GM18499 (cell line): ENCODE results near the gene U2AF1L4.
"Not testable (repeated sequence)": the region's sequence is repeated elsewhere in the genome, so short reads cannot be mapped to it uniquely, and the experiment has no call there.

Experiments used
- ATAC-seq: cut with Tn5 transposase; IDR thresholded peaks from one replicate; pipeline ENCODE4 v1.9.1; 2021; ENCODE audit warnings: moderate number of reproducible peaks; ENCODE audit not compliant: insufficient read depth, unreplicated experiment

Gene U2AF1L4

DNA sequence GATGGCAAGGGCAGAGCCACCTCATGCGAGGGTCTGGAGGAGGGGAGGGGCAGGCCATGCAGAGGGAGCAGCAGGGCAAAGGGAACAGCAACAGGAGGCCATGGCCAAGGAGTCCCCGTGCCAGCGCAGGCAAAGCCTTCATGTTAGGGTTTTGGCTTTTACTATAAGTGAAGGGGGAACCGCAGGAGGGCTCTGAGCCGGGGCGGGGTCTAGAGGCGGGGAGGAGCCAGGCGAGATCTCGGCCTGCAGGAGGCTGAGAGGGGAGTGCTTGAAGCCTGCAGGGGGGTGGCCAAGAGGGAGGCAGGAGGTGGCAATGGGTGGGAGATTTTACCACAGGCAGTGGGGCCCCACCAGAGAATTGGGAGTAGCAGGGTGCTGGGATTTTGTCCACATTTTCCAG, 36.4 kb upstream of the U2AF1L4 start:
- ATAC-seq: no peak

GRCh38 chr19:35780717-35781116, 35.5 kb upstream of the U2AF1L4 start:
- ATAC-seq: no peak

DNA sequence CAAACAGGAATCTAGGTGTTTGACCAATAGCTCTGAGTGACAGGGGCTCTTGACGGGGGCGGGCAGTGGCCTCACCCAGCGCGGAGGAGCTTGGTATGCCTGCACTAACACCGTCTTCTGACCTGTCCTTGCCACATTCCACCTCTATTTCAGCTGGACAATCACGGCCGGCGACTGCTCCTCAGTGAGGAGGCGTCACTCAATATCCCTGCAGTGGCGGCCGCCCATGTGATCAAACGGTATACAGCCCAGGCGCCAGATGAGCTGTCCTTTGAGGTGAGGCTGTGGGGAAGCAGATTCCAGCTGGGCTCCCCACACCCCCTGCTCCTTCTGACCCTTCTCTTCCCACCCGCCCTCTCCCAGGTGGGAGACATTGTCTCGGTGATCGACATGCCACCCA, 34.8 kb upstream of the U2AF1L4 start:
- ATAC-seq: no peak

DNA sequence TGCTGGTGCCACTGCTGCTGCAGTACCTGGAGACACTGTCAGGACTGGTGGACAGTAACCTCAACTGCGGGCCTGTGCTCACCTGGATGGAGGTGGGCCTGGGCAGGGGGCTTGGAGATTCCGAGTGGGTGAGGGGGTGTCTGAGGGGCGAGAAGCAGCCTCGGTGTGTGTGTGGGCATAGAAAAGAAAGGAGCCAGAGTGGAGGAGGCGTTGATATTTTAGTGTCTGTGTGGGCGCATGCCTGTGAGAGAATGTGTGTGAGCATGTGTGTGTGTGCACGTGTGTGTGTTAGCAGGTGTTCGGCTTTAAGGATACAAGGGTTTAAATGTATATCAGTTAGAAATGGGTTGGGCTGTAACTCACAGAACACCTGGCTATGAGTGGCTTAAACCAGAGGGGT, 33.8 kb upstream of the U2AF1L4 start:
- ATAC-seq: no peak

DNA sequence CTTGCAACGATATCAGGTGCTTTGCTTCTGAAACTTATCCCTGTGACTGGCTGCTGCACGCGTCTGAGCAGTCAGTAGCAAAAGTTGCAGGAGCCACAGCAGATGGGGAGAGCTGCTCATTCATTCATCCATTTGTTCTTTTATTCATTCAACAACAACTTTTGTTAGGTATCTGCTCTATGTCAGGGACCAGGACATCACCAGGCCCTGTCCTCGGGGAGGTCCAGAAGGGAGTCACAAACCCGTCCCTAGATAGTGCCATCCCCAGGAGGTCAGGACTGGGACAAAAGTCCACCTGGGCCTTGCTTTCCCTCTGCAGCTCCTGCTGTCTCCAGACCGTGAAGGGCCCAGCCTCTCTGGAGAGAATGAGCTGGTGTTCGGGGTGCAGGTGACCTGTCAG, 32.7 kb upstream of the U2AF1L4 start:
- no peak for ATAC-seq

DNA sequence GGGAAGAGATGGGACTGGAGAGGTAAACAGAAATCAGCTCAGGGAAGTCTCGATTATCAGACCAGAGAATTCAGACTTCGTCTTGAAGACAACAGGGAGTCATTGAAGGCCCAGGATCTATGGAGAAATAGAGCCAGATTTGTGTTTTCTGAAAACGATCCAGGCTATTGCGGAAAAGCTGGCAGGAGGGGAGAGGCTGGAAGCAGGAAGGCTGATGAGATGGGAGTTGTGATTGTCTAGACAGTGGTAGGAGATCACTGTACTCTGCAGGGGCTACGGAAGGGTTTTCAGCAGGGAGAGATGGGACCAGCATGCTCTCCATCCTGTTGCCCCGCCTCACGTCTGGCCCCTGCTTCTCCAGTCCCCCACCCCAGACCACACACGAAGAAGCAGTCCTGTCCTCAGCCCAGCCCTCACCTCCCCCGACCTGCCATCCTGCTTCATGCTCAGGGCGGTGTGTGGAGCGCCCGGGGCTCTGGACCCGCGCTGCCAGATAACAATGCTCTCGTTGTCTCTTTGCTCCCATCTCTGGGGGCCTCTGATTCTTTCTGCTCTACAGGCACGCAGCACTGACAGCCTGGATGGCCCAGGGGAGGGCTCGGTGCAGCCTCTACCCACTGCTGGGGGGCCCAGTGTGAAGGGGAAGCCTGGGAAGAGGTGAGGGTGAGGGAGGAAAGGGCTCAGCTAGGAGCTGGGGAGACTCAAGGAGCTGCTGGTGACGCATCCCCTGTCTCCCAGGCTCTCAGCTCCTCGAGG, 32.0 kb upstream of the U2AF1L4 start:
- ATAC-seq: no peak

DNA sequence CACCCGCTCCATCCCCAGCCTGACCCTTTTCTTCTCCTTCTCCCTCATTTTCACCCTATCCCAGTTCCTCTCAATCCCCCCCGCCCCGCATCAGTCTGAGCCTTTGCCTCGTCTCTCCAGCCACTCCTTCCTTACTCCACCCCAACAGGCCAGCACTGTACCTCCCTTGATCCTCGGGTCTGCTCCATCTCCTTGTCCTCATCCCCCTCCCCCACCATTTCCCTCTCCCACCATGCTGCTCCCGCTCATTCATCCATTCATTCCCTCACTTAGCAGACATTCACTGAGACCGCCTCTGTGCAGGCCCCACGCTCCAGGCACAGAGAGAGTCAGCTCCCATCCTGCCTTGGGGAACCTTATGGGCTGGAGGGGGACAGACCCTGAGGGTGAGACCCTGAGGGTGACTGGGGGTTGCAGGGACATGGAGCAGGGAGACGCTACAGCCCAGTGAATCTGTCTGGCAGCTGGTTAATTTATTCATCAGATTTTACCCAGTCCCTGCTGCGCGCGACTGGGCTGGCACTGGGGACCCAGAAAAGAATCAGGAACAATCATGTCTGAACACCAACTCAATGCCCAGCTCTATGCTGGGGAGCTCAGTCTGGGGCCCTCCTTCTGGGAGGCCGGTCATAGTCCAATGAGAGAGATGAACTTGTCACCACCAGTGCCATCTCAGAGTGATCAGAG, 31.0 kb upstream of the U2AF1L4 start:
- ATAC-seq: no peak

DNA sequence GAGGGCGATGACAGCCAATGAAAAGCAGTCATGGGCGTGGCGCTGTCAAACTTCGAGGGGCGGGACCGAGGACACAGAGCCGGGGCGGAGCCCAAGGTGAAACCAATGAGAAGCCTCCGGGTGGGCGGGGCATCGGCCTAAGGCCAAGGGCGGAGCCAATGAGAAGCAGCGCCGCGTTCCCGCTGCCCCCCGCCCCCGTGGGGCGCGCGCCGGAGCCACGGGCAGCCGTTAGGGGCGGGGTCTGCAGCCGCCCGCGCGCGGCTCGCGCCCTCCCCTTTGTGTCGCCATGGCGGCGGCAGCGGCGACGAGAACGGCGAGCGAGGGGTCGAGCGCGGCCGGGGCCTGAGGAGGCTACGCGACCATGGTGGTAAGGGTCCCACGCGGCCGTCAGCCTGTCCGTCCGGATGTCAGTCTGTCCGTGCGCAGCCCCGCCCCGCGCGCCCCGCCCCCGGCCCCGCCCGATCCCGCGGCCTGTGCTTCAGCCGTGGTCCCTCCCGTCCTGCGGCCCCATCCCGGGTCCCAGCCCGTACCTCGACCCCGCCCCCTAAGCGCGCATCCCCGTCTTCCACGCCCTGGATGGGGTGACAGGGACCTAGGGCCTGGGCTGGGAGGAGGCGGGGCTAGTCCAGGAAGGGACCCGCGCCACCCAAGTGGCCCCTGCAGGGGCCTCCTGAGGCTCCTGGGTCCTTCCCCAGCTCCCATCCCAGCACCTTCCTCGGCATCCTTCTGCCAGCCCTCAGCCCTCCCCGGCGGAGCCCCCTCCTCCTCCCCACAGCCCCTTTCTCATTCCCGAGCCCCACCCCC, 30.3 kb upstream of the U2AF1L4 start, which contains the start of gene ARHGAP33:
TSS of gene ARHGAP33 (plus strand) at position 267 of the 804 bp plus-strand sequence. CDS start at position 362, 95 bp downstream.
- peak; percentile 86 for ATAC-seq

DNA sequence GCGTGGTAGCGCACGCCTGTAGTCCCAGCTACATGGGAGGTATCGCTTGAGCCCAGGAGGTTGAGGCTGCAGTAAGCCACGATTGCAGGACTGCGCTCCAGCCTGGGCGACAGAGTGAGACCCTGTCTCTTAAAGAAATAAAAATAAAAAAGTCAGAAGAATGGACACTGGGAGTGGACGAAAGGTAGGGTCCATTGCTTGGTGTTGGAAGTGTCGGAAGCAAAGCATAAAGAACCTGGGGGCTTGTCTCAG, 29.8 kb upstream of the U2AF1L4 start:
- no peak for ATAC-seq

DNA sequence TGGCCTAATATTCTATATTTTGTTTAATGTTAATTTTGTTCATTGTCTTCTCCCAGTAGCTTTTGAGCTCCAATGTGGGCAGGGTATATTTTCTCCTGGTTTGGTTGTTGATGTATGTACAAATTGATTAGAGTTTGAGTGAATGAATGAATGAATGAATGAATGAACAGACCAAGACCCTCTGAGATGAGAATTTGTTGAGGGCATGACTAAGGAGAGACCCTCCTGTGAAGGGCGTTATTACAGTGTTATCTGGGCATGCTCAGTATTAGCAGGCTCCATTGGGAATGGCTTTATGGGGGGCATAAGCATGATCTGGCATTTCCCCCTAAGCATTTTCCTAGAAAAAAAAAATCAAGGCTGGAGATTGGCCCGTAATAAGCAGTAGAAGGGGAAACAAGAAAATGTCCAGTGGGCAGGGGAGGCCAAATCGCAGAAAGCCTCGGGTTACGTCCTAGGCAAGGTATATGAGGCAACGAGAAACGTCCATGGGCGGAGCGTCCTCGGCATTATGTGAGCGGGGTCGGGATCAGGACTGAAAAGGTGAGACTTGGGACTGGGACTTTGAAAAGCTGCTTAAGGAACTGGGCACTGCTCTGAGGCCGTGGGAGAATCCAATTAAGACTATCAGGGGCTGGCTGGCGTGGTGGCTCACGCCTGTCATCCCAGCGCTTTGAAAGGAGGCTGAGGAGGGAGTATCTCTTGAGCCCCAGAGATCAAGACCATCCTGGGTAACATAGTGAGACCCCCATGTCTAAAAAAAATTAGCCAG, 29.2 kb upstream of the U2AF1L4 start:
- no peak for ATAC-seq

GRCh38 chr19:35773020-35773806, 28.0 kb upstream of the U2AF1L4 start:
- no peak for ATAC-seq

DNA sequence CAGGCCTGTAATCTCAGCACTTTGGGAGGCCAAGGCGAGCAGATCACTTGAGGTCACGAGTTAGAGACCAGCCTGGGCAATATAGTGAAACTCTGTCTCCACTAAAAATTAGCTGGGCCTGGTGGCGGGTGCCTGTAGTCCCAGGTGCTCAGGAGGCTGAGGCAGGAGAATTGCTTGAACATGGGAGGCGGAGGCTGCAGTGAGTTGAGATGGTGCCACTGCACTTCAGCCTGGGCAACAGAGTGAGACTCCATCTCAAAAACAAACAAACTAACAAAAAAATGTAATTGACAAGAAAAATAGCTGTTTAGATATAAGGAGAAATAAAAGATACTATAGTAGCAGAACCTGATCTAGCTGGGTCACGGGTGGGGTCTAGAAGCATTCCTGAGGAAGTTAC, 27.1 kb upstream of the U2AF1L4 start:
- ATAC-seq: not testable (repeated sequence)

DNA sequence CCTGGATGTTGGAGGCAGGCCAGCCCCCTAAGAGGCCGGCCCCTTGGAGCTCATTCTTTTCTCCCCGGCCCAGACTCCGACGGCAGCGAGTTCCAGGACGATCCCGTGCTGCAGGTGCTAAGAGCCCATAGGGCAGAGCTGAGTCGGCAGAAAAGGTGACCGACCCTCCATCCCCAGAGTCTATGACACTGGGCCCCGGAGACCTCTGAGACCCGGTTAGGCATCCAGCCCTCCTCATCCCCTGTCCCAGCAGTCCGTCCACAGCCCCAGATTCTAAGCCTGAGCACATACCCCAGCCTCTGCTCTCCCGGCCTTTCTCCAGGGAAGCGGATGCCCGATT, 22.8 kb upstream of the U2AF1L4 start:
- no peak for ATAC-seq

- ATAC-seq: no peak
Observed at GRCh38 chr19:35767288-35768081, 22.3 kb upstream of the U2AF1L4 start.

DNA sequence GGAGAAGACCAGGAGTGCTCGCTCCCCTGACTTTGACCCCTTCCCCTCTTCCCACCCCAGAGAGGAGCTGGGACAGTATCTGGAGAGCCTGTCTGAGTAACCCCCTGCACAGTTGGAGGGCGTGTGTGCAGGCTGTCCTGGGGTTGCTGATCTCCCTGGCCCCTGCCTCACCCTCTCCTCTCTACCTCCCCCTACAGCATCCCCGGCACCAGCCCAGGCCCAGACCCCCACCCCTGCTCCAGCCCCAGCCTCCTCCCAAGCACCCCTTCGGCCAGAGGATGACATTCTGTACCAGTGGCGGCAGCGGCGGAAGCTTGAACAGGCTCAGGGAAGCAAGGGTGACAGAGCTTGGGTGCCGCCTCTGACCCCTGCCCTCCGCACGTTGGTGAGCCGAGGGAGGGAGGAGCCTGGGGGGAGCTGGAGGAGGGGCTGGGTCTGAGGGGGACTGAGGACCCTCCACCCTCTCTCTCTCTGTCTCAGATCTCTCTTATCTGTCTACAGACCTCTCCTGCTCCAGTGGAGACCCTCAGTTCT, 21.4 kb upstream of the U2AF1L4 start:
- ATAC-seq: no peak

DNA sequence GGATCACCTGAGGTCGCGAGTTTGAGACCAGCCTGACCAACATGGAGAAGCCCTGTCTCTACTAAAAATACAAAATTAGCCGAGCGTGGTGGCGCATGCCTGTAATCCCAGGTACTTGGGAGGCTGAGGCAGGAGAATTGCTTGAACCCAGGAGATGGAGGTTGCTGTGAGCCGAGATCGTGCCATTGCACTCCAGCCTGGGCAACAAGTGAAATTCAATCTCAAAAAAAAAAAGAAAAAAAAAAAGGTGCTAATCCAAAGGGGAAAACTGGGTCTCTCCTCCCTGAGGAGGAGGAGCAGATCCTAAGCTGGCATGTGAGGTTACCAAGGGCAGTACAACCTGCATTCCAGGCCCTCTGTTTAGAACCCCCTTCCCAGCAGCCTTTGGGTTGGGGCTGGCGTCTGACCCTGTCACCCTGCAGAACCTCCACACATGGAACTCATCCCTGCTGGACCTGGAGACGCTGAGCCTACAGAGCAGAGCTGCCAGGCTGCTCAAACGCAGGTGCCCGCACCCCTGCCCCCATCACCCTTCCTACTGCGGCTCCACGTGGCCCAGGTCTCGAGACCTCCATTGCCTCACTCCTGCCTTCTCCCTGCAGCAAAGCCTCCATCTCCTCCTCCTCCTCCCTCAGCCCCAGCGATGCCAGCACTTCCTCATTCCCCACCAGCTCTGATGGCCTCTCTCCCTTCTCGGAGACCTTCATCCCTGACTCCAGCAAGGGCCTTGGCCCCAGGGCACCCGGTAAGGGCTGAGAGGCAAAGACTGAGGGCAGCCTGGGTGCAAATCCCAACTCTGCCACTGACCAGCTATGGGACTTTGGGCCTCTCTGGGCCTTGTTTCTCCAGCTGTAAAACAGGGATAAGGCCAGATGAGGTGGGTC, 19.5 kb upstream of the U2AF1L4 start:
- ATAC-seq: no peak

DNA sequence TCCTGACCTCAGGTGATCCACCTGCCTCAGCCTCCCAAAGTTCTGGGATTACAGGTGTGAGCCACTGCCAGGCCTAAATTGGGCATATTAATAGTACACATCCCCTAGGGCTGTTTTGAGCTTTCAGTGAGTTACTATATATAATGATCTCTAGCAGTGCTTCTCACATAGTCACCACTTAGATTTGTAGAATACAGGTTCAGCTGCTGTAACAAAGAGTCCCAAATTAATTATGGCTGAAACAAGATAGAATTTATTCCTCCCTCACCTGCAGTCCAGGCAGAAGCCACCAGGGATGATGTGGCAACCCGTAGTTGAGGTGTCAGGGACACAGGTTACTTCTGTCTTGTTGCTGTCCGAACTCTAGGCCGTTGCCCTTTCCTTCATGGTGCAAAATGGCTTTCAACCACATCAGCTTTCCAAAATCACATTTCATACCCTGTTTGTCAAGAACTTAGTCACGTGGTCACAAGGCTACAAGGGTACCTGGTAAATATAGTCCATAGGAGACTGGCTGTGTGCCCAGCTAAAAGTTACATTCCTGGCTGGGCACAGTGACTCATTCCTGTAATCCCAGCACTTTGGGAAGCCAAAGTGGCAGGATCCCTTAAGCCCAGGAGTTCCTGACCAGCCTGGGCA, 15.6 kb upstream of the U2AF1L4 start:
- ATAC-seq: no peak

- no peak for ATAC-seq
Observed at GRCh38 chr19:35759697-35760096, 14.5 kb upstream of the U2AF1L4 start.
